PC-9 (cell line): Measurements from ENCODE around the gene SORCS2. TPM values are rescaled to one million over a fixed set of nuclear protein-coding genes. Genes with fewer than 3 reads are reported as not detected.
A peak's percentile ranks its signal among the peaks of the same experiment; 100 is the strongest.

Experiments used
- BruUV-seq: library from RNA; stranded (reverse); fragments of 400-500 nt; replicated peaks from 2 replicates; lab custom pipeline; 2021; lab: Mats Ljungman, UMichigan
- CTCF ChIA-PET: fragments of 300-600 bp; sonication (Branson Sonifier 250); formaldehyde crosslinking; loops from one replicate; lab custom pipeline; 2022; ENCODE audit warnings: antibody characterized with exemption; lab: Charles Lee
- POLR2A ChIA-PET: fragments of 300-600 bp; sonication (Branson Sonifier 250); formaldehyde crosslinking; loops from one replicate; lab custom pipeline; 2022; ENCODE audit warnings: antibody characterized with exemption; ENCODE audit not compliant: unreplicated experiment; lab: Charles Lee
- DNase-seq, 2 experiments: peaks; one replicate each; pipeline versions ENCODE4 v3.0.0 to v3.0.0-alpha.2; 2015 to 2022; ENCODE audit warnings: mixed read lengths in 1 of 2
- H2AFZ ChIP-seq: fragments of 200-600 bp; sonication (generic); 2 replicates; pipeline ENCODE4 v1.8.1; 2017; ENCODE audit warnings: antibody characterized with exemption
- H3F3A ChIP-seq: fragments of 200-600 bp; sonication (generic); 2 replicates; pipeline ENCODE4 v1.8.1; 2017; ENCODE audit warnings: antibody characterized with exemption, mild to moderate bottlenecking, low read depth; ENCODE audit not compliant: insufficient read depth
- H3K27ac ChIP-seq: fragments of 200-600 bp; sonication (generic); 2 replicates; pipeline ENCODE4 v1.6.1; 2016; ENCODE audit warnings: mixed run types
- H3K27me3 ChIP-seq: fragments of 200-600 bp; sonication (generic); 2 replicates; pipeline ENCODE4 v1.6.1; 2016; ENCODE audit warnings: low read depth, mixed run types; ENCODE audit not compliant: insufficient read depth
- H3K36me3 ChIP-seq: fragments of 200-600 bp; sonication (generic); 2 replicates; pipeline ENCODE4 v1.6.1; 2016; ENCODE audit warnings: low read depth, mixed run types
- H3K4me1 ChIP-seq: fragments of 200-600 bp; sonication (generic); replicated peaks from 2 replicates; pipeline ENCODE4 v1.6.1; 2016; ENCODE audit warnings: mixed run types; ENCODE audit not compliant: insufficient read depth
- H3K4me2 ChIP-seq: fragments of 200-600 bp; sonication (generic); 2 replicates; pipeline ENCODE4 v1.6.1; 2017; ENCODE audit warnings: mixed run types
- H3K4me3 ChIP-seq: fragments of 200-600 bp; sonication (generic); 2 replicates; pipeline ENCODE4 v1.6.1; 2016; ENCODE audit warnings: mixed run types
- H3K79me2 ChIP-seq: fragments of 200-600 bp; sonication (generic); 2 replicates; pipeline ENCODE4 v1.6.1; 2017; ENCODE audit warnings: low read depth, mixed run types
- H3K9me2 ChIP-seq: fragments of 200-600 bp; sonication (generic); 2 replicates; pipeline ENCODE4 v1.8.1; 2017; ENCODE audit warnings: mild to moderate bottlenecking; ENCODE audit not compliant: insufficient read depth
- H3K9me3 ChIP-seq: fragments of 200-600 bp; sonication (generic); 2 replicates; pipeline ENCODE4 v1.8.1; 2016; ENCODE audit warnings: low read depth; ENCODE audit not compliant: insufficient read depth
- H4K20me1 ChIP-seq: fragments of 200-600 bp; sonication (generic); 2 replicates; pipeline ENCODE4 v1.8.1; 2017; ENCODE audit not compliant: insufficient read depth
- CTCF ChIP-seq: fragments of 200-600 bp; sonication (generic); conservative IDR thresholded peaks from 2 replicates; pipeline ENCODE4 v1.6.1; 2017; ENCODE audit warnings: mixed run types, antibody characterized with exemption, mild to moderate bottlenecking, moderate library complexity
- EZH2 ChIP-seq: fragments of 200-600 bp; sonication (generic); IDR thresholded peaks from 2 replicates; pipeline ENCODE4 v1.8.0; 2017; ENCODE audit warnings: antibody characterized with exemption, low read depth
- intact Hi-C: fragments of 100-400 bp; cut with micrococcal nuclease; formaldehyde crosslinking; loops from one replicate; pipeline ENCODE4 v1.10.0; 2022; ENCODE audit not compliant: unreplicated experiment
- total RNA-seq: library from RNA; stranded (reverse); gene quantifications from 2 replicates; pipeline ENCODE4 v1.2.3, GENCODE V29; 2021

The SORCS2 gene
- total RNA-seq, 1 experiment from 2014 or later, result 25.8 TPM

GRCh38 chr4:7183780-7184460 is 8.4 kb upstream of the SORCS2 start:
- Histone ChIP-seq H3K27ac (no peak overlapping the region), H3K27me3 (peaks cover 4% of the 10 kb centered on the region), H4K20me1 (no peaks in the 10 kb centered on the region), H3K4me3 (no peak overlapping the region), H2AFZ (no peak overlapping the region), H3K4me1 (no peaks in the 10 kb centered on the region), H3K79me2 (no peaks in the 10 kb centered on the region), H3K9me3 (no peaks in the 10 kb centered on the region), H3K4me2 (no peak overlapping the region), H3K36me3 (no peaks in the 10 kb centered on the region), H3K9me2 (no peaks in the 10 kb centered on the region), H3F3A (no peaks in the 10 kb centered on the region)
- BruUV-seq, result no TSS peak
- CTCF ChIA-PET, result no interaction called here
- intact Hi-C loops, result loop anchor here (10.0 kb wide), 1 partner anchor 639 kb away; no protein-coding TSS in a partner anchor
- DNase-seq, result no peak
- POLR2A ChIA-PET, result no interaction called here
- TF ChIP-seq EZH2 (no peak), CTCF (no peak)

- no peak overlapping the region for H3K27ac ChIP-seq
- intact Hi-C loops, result loop anchor here (10.0 kb wide), 1 partner anchor 641 kb away; no protein-coding TSS in a partner anchor
- no peaks in the 10 kb centered on the region for H3F3A ChIP-seq
- H3K4me3 ChIP-seq, result no peak overlapping the region
- no peaks in the 10 kb centered on the region for H3K9me2 ChIP-seq
- ChIA-PET CTCF (no interaction called here), POLR2A (no interaction called here)
- H4K20me1 ChIP-seq, result no peaks in the 10 kb centered on the region
- no peak for TF ChIP-seq CTCF
- no peak for TF ChIP-seq EZH2
- peaks cover 7% of the 10 kb centered on the region for H3K27me3 ChIP-seq
- H3K4me1 ChIP-seq, result no peaks in the 10 kb centered on the region
- no TSS peak for BruUV-seq
- no peaks in the 10 kb centered on the region for H3K79me2 ChIP-seq
- no peak for DNase-seq
- H3K36me3 ChIP-seq, result no peaks in the 10 kb centered on the region
- H3K9me3 ChIP-seq, result no peaks in the 10 kb centered on the region
- H3K4me2 ChIP-seq, result no peak overlapping the region
- H2AFZ ChIP-seq, result no peak overlapping the region
Measured at GRCh38 chr4:7185487-7186030, 6.8 kb upstream of the SORCS2 start.

- peak in 1 of 2 experiments; percentile 36 for DNase-seq
- peak; percentile 30; the same call in 1 of the 2 replicates for TF ChIP-seq CTCF
- no peak for TF ChIP-seq EZH2
- CTCF ChIA-PET, result no interaction called here
Measured at GRCh38 chr4:7186031-7186430, 6.3 kb upstream of the SORCS2 start.

More at GRCh38 chr4:7186031-7186430, 6.3 kb upstream of the SORCS2 start:
- POLR2A ChIA-PET, result no interaction called here
- H3F3A ChIP-seq, result no peaks in the 10 kb centered on the region
- H3K79me2 ChIP-seq, result no peaks in the 10 kb centered on the region
- peaks cover 7% of the 10 kb centered on the region for H3K27me3 ChIP-seq
- no peak overlapping the region for H3K27ac ChIP-seq
- no TSS peak for BruUV-seq
- intact Hi-C loops, result loop anchor here (10.0 kb wide), 1 partner anchor 641 kb away; no protein-coding TSS in a partner anchor
- H3K4me2 ChIP-seq, result no peak overlapping the region
- no peaks in the 10 kb centered on the region for H3K4me1 ChIP-seq
- H3K36me3 ChIP-seq, result no peaks in the 10 kb centered on the region
- H3K9me2 ChIP-seq, result no peaks in the 10 kb centered on the region
- no peaks in the 10 kb centered on the region for H3K9me3 ChIP-seq
- no peaks in the 10 kb centered on the region for H4K20me1 ChIP-seq
- no peak overlapping the region for H3K4me3 ChIP-seq
- no peak overlapping the region for H2AFZ ChIP-seq
